Measurements from ENCODE around the gene EIF6.
"Not testable (repeated sequence)": the region's sequence is repeated elsewhere in the genome, so short reads cannot be mapped to it uniquely, and the experiment has no call there.

The EIF6 gene

GRCh38 chr20:35254448-35254999 lies 30.0 kb downstream of the EIF6 start:
- DNase-seq: no peak

GRCh38 chr20:35253010-35253409 lies 31.6 kb downstream of the EIF6 start:
- no peak for DNase-seq

GRCh38 chr20:35252598-35252997 lies 32.0 kb downstream of the EIF6 start:
- DNase-seq: not testable (repeated sequence)

GRCh38 chr20:35252037-35252461 lies 32.5 kb downstream of the EIF6 start:
- no peak for DNase-seq

GRCh38 chr20:35251613-35251940 lies 33.0 kb downstream of the EIF6 start:
- DNase-seq: no peak

GRCh38 chr20:35248641-35249475 lies 35.7 kb downstream of the EIF6 start:
- DNase-seq: no peak

- no peak for DNase-seq
Observed at GRCh38 chr20:35246723-35247122, 37.8 kb downstream of the EIF6 start.

- no peak for DNase-seq
Observed at GRCh38 chr20:35243986-35244385, 40.6 kb downstream of the EIF6 start.

- DNase-seq: no peak
Observed at GRCh38 chr20:35243317-35243716, 41.3 kb downstream of the EIF6 start.

GRCh38 chr20:35240811-35241293 lies 43.7 kb downstream of the EIF6 start:
- no peak for DNase-seq

GRCh38 chr20:35240083-35240810 lies 44.3 kb downstream of the EIF6 start:
- DNase-seq: no peak

- DNase-seq: no peak
Observed at GRCh38 chr20:35238735-35239134, 45.8 kb downstream of the EIF6 start.

- DNase-seq: no peak
Observed at GRCh38 chr20:35238170-35238569, 46.4 kb downstream of the EIF6 start.

GRCh38 chr20:35237486-35237885 lies 47.1 kb downstream of the EIF6 start:
- no peak for DNase-seq

- DNase-seq: no peak
Observed at GRCh38 chr20:35235881-35236280, 48.7 kb downstream of the EIF6 start.

- no peak for DNase-seq
Observed at GRCh38 chr20:35232575-35232974, 52.0 kb downstream of the EIF6 start.

Measured in retina (tissue), 1 donor.